Caco-2 (cell line): ENCODE measurements around the gene ZNF804B. TPM values are rescaled to one million over a fixed set of nuclear protein-coding genes. Genes with fewer than 3 reads are reported as not detected.

Experiments
- BruUV-seq: library from RNA; stranded (reverse); fragments of 400-500 nt; replicated peaks from 2 replicates; lab custom pipeline; 2021; lab: Mats Ljungman, UMichigan
- CTCF ChIA-PET: fragments of 300-600 bp; sonication (Branson Sonifier 250); formaldehyde crosslinking; loops from one replicate; lab custom pipeline; 2022; ENCODE audit warnings: antibody characterized with exemption; lab: Charles Lee
- POLR2A ChIA-PET: fragments of 300-600 bp; sonication (Branson Sonifier 250); formaldehyde crosslinking; loops from one replicate; lab custom pipeline; 2022; ENCODE audit warnings: antibody characterized with exemption; lab: Charles Lee
- DNase-seq, 2 experiments: peaks; one replicate each; pipeline versions ENCODE4 v3.0.0 to v3.0.0-alpha.2; 2020 to 2022
- H3K27me3 ChIP-seq: replicated peaks from 2 replicates; pipeline ENCODE4 v1.6.0; 2011; ENCODE audit warnings: low read length; ENCODE audit not compliant: control insufficient read depth, insufficient read depth
- H3K36me3 ChIP-seq: 2 replicates; pipeline ENCODE4 v1.5.1; 2011; ENCODE audit warnings: low read length; ENCODE audit not compliant: control insufficient read depth, insufficient read depth
- H3K4me1 ChIP-seq: fragments of 250-450 bp; sonication (Bioruptor Pico); 2 replicates; pipeline ENCODE4 v1.5.1; 2020; ENCODE audit warnings: mild to moderate bottlenecking
- H3K4me3 ChIP-seq: 2 replicates; pipeline ENCODE4 v1.5.1; 2011; ENCODE audit warnings: low read depth, mild to moderate bottlenecking, control low read depth, low read length
- H3K9me3 ChIP-seq: fragments of 250-450 bp; sonication (Bioruptor Pico); 2 replicates; pipeline ENCODE4 v1.5.1; 2020; ENCODE audit warnings: mild to moderate bottlenecking, moderate library complexity
- H3K27ac Mint-ChIP-seq: one replicate; pipeline ENCODE4 v1.8.0; 2022; ENCODE audit warnings: mixed read lengths; ENCODE audit not compliant: unreplicated experiment
- H3K27me3 Mint-ChIP-seq: one replicate; pipeline ENCODE4 v1.8.0; 2022; ENCODE audit warnings: mixed read lengths; ENCODE audit not compliant: insufficient read depth, unreplicated experiment
- H3K36me3 Mint-ChIP-seq: one replicate; pipeline ENCODE4 v1.8.0; 2022; ENCODE audit warnings: mild to moderate bottlenecking, mixed read lengths; ENCODE audit not compliant: insufficient read depth, unreplicated experiment
- H3K4me1 Mint-ChIP-seq: one replicate; pipeline ENCODE4 v1.8.0; 2022; ENCODE audit warnings: low read depth, mixed read lengths; ENCODE audit not compliant: unreplicated experiment
- H3K4me3 Mint-ChIP-seq: one replicate; pipeline ENCODE4 v1.8.0; 2022; ENCODE audit warnings: mild to moderate bottlenecking, moderate library complexity, mixed read lengths; ENCODE audit not compliant: unreplicated experiment
- H3K9me3 Mint-ChIP-seq: one replicate; pipeline ENCODE4 v1.8.0; 2022; ENCODE audit warnings: mixed read lengths; ENCODE audit not compliant: unreplicated experiment
- CTCF ChIP-seq, 2 experiments: fragments of 200-600 bp in 1 of 2; IDR thresholded peaks; 1 replicate in 1 of 2; 2 replicates in 1 of 2; pipeline versions ENCODE4 v1.5.1 to v1.8.0; 2011 to 2022; ENCODE audit warnings: antibody characterized with exemption in 1 of 2, control low read depth in 1 of 2, inconsistent platforms in 1 of 2, low read depth in 1 of 2, low read length in 1 of 2, mild to moderate bottlenecking in 1 of 2, moderate library complexity in 1 of 2; ENCODE audit not compliant: insufficient read depth in 1 of 2, severe bottlenecking in 1 of 2, unreplicated experiment in 1 of 2
- intact Hi-C: fragments of 100-400 bp; cut with micrococcal nuclease; formaldehyde crosslinking; loops from one replicate; pipeline ENCODE4 v1.10.0; 2022; ENCODE audit not compliant: unreplicated experiment
- total RNA-seq: library from RNA; stranded (reverse); gene quantifications from 2 replicates; pipeline ENCODE4 v1.2.3, GENCODE V29; 2022

ZNF804B gene
- total RNA-seq, 1 experiment from 2014 or later: not detected

- no peak for DNase-seq
- CTCF ChIA-PET: no interaction called here
- peaks cover 2% of the 10 kb centered on the region for H3K27me3 Mint-ChIP-seq
- no peak for TF ChIP-seq CTCF (IDR thresholded peaks at IDR 0.05; ENCODE audit: insufficient read depth in 1 of 2, low read depth in 1 of 2, low read length in 1 of 2, severe bottlenecking in 1 of 2, unreplicated experiment in 1 of 2)
- no peak overlapping the region for H3K4me3 ChIP-seq
- H3K4me1 ChIP-seq: no peaks in the 10 kb centered on the region
- POLR2A ChIA-PET: no interaction called here
- no peaks in the 10 kb centered on the region for H3K36me3 Mint-ChIP-seq
- no peaks in the 10 kb centered on the region for H3K27me3 ChIP-seq
- no peak overlapping the region for H3K27ac Mint-ChIP-seq
- no peaks in the 10 kb centered on the region for H3K9me3 ChIP-seq
- BruUV-seq: no TSS peak
- no peaks in the 10 kb centered on the region for H3K36me3 ChIP-seq
- no peak overlapping the region for H3K4me3 Mint-ChIP-seq
- H3K4me1 Mint-ChIP-seq: no peaks in the 10 kb centered on the region
- intact Hi-C loops: no loop called here
- no peaks in the 10 kb centered on the region for H3K9me3 Mint-ChIP-seq
Observed at GRCh38 chr7:89064831-89065230, 305.3 kb downstream of the ZNF804B start.

GRCh38 chr7:89067048-89067447 lies 307.5 kb downstream of the ZNF804B start:
- no peaks in the 10 kb centered on the region for H3K36me3 Mint-ChIP-seq
- H3K9me3 Mint-ChIP-seq: no peaks in the 10 kb centered on the region
- H3K9me3 ChIP-seq: no peaks in the 10 kb centered on the region
- H3K27ac Mint-ChIP-seq: no peak overlapping the region
- H3K27me3 ChIP-seq: no peaks in the 10 kb centered on the region
- H3K4me3 ChIP-seq: no peak overlapping the region
- H3K36me3 ChIP-seq: no peaks in the 10 kb centered on the region
- no peak for DNase-seq
- no peak overlapping the region for H3K4me3 Mint-ChIP-seq
- intact Hi-C loops: no loop called here
- H3K4me1 ChIP-seq: no peaks in the 10 kb centered on the region
- BruUV-seq: no TSS peak
- CTCF ChIA-PET: no interaction called here
- POLR2A ChIA-PET: no interaction called here
- no peaks in the 10 kb centered on the region for H3K4me1 Mint-ChIP-seq
- H3K27me3 Mint-ChIP-seq: peaks cover 2% of the 10 kb centered on the region
- TF ChIP-seq CTCF (IDR thresholded peaks at IDR 0.05; ENCODE audit: insufficient read depth in 1 of 2, low read depth in 1 of 2, low read length in 1 of 2, severe bottlenecking in 1 of 2, unreplicated experiment in 1 of 2): no peak

DNA sequence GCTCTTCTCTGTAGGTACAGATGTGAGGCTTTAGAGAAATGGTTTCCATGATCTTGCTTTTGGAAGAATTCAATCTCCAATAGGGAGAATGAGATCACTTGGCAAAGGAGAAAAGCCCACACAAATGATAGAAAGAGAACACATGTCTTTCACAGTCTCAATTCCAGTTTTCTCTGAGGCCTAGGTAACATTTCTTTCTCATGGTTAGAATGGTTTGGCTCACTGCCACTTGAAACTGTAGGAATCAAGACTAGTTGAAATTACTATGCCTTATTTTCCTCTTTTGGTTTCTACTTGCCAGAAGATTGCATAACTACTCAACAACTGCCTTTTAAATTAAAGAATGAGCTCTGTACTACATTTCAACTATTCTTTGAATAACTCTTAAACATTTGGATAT lies 312.6 kb downstream of the ZNF804B start:
- H3K9me3 ChIP-seq: no peaks in the 10 kb centered on the region
- TF ChIP-seq CTCF (IDR thresholded peaks at IDR 0.05; ENCODE audit: insufficient read depth in 1 of 2, low read depth in 1 of 2, low read length in 1 of 2, severe bottlenecking in 1 of 2, unreplicated experiment in 1 of 2): no peak
- peaks cover 22% of the 10 kb centered on the region for H3K9me3 Mint-ChIP-seq
- no peak overlapping the region for H3K4me3 Mint-ChIP-seq
- CTCF ChIA-PET: no interaction called here
- intact Hi-C loops: no loop called here
- H3K27me3 ChIP-seq: no peaks in the 10 kb centered on the region
- no TSS peak for BruUV-seq
- H3K4me3 ChIP-seq: no peak overlapping the region
- H3K36me3 Mint-ChIP-seq: no peaks in the 10 kb centered on the region
- POLR2A ChIA-PET: no interaction called here
- H3K4me1 ChIP-seq: no peaks in the 10 kb centered on the region
- H3K36me3 ChIP-seq: no peaks in the 10 kb centered on the region
- no peaks in the 10 kb centered on the region for H3K27me3 Mint-ChIP-seq
- H3K4me1 Mint-ChIP-seq: no peaks in the 10 kb centered on the region
- no peak overlapping the region for H3K27ac Mint-ChIP-seq
- no peak for DNase-seq
